ENCODE data around the gene EGR2. TPM values are rescaled to one million over a fixed set of nuclear protein-coding genes. Genes with fewer than 3 reads are reported as not detected.

Gene EGR2
- total RNA-seq, 1 donor from 2014 or later: 12.1 TPM

DNA sequence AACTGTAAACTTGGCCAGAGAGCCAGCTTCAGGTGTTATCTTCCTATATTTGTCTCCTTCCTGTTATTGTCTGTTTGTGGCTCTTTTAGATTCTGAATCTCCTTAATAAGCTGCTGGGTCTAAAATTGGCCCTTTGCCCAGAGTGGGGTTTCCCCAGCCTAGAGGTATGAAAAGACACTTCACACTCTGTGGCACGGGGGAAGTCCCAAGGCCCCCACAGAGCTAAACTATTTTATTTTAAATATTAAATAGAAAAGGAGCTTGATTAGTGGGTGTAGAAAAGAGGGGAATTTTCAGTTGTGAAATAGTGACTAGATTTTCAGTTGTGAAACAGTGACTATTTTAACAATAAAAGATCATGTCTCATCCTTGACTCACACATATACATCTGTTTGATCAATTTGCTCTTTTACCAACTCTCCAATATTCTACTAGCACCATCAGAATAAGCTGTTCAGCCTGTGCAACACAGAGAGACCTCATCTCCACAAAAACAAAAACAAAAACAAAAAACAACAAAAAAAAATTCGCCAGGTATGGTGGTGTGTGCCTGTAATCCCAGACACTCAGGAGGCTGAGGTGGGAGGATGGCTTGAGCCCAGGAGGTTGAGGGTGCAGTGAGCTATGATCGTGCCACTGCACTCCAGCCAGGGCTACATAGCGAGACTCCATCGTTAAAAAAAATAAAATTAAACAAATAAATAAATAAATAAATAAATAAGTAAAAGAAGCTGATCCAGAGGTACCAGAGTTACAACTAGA lies 36.5 kb downstream of the EGR2 start:
- Histone ChIP-seq H3K4me2 (ENCODE audit: low read length) (no peak overlapping the region), H3K4me1 (ENCODE audit: insufficient read depth, low read length) (no peaks in the 10 kb centered on the region), H4K20me1 (ENCODE audit: insufficient read depth, low read length) (no peaks in the 10 kb centered on the region), H3K9me3 (ENCODE audit: insufficient read depth, low read depth, low read length) (no peaks in the 10 kb centered on the region), H3K27me3 (ENCODE audit: insufficient read depth, low read length) (no peaks in the 10 kb centered on the region), H3K4me3 (ENCODE audit: insufficient read depth, low read depth, low read length) (no peak overlapping the region), H3K27ac (ENCODE audit: low read depth, low read length) (no peak overlapping the region), H2AFZ (ENCODE audit: low read depth, low read length) (no peak overlapping the region), H3K36me3 (ENCODE audit: insufficient read depth, low read length) (no peaks in the 10 kb centered on the region), H3K79me2 (ENCODE audit: insufficient read depth, low read length) (no peaks in the 10 kb centered on the region), H3K9ac (ENCODE audit: low read length) (no peak overlapping the region)
- no peaks in the 10 kb centered on the region for H3K27me3 Mint-ChIP-seq (ENCODE audit: low read depth, unreplicated experiment)
- TF ChIP-seq, protein P1, sequence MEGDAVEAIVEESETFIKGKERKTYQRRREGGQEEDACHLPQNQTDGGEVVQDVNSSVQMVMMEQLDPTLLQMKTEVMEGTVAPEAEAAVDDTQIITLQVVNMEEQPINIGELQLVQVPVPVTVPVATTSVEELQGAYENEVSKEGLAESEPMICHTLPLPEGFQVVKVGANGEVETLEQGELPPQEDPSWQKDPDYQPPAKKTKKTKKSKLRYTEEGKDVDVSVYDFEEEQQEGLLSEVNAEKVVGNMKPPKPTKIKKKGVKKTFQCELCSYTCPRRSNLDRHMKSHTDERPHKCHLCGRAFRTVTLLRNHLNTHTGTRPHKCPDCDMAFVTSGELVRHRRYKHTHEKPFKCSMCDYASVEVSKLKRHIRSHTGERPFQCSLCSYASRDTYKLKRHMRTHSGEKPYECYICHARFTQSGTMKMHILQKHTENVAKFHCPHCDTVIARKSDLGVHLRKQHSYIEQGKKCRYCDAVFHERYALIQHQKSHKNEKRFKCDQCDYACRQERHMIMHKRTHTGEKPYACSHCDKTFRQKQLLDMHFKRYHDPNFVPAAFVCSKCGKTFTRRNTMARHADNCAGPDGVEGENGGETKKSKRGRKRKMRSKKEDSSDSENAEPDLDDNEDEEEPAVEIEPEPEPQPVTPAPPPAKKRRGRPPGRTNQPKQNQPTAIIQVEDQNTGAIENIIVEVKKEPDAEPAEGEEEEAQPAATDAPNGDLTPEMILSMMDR (IDR thresholded peaks at IDR 0.05; ENCODE audit: insufficient read depth, low read depth, low read length): no peak
- no peak for TF ChIP-seq EZH2 (IDR thresholded peaks at IDR 0.05; ENCODE audit: insufficient read depth, low read length)
- peaks cover 12% of the 10 kb centered on the region for H3K4me1 Mint-ChIP-seq (ENCODE audit: low read depth, unreplicated experiment)
- FAIRE-seq (no peak), DNase-seq (ENCODE audit: low read depth) (peak; percentile 8)
- no peak overlapping the region for H3K27ac Mint-ChIP-seq (ENCODE audit: unreplicated experiment)
- no peak overlapping the region for H3K4me3 Mint-ChIP-seq (ENCODE audit: unreplicated experiment)
- H3K36me3 Mint-ChIP-seq (ENCODE audit: low read depth, unreplicated experiment): peaks cover 3% of the 10 kb centered on the region
- peaks cover 4% of the 10 kb centered on the region for H3K9me3 Mint-ChIP-seq (ENCODE audit: unreplicated experiment)

DNA sequence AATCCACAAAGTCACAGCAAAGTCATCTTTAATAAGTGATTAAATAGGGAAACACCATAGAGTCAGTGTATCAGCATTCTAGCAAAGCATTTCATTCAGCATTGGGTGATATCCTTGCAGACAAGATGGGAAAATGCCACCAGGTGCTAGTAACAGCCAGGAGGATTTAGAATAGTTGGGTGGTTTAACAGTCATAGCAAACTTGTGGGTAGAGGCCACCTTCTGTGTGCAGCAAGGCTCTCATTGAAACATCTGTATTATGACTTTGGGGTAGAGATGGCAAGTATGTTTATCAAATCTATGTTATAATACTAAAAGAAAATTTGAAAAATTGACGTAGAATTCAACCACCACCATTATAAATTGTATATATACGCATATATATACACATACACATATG lies 38.0 kb downstream of the EGR2 start:
- no peaks in the 10 kb centered on the region for H3K27me3 Mint-ChIP-seq (ENCODE audit: low read depth, unreplicated experiment)
- H3K79me2 ChIP-seq (ENCODE audit: insufficient read depth, low read length): no peaks in the 10 kb centered on the region
- DNase-seq (ENCODE audit: low read depth): no peak

More for the DNA sequence above, 38.0 kb downstream of the EGR2 start:
- H3K4me1 ChIP-seq (ENCODE audit: insufficient read depth, low read length): no peaks in the 10 kb centered on the region
- H4K20me1 ChIP-seq (ENCODE audit: insufficient read depth, low read length): no peaks in the 10 kb centered on the region
- no peaks in the 10 kb centered on the region for H3K9me3 ChIP-seq (ENCODE audit: insufficient read depth, low read depth, low read length)
- H3K27ac ChIP-seq (ENCODE audit: low read depth, low read length): no peak overlapping the region
- H3K4me3 Mint-ChIP-seq (ENCODE audit: unreplicated experiment): no peak overlapping the region
- no peak overlapping the region for H3K27ac Mint-ChIP-seq (ENCODE audit: unreplicated experiment)
- no peaks in the 10 kb centered on the region for H3K36me3 ChIP-seq (ENCODE audit: insufficient read depth, low read length)
- no peak overlapping the region for H3K4me2 ChIP-seq (ENCODE audit: low read length)
- no peaks in the 10 kb centered on the region for H3K9me3 Mint-ChIP-seq (ENCODE audit: unreplicated experiment)
- FAIRE-seq: no peak
- no peaks in the 10 kb centered on the region for H3K27me3 ChIP-seq (ENCODE audit: insufficient read depth, low read length)
- peaks cover 3% of the 10 kb centered on the region for H3K36me3 Mint-ChIP-seq (ENCODE audit: low read depth, unreplicated experiment)
- peaks cover 12% of the 10 kb centered on the region for H3K4me1 Mint-ChIP-seq (ENCODE audit: low read depth, unreplicated experiment)
- H3K9ac ChIP-seq (ENCODE audit: low read length): no peak overlapping the region
- H3K4me3 ChIP-seq (ENCODE audit: insufficient read depth, low read depth, low read length): no peak overlapping the region
- no peak overlapping the region for H2AFZ ChIP-seq (ENCODE audit: low read depth, low read length)
- TF ChIP-seq, protein P1 (IDR thresholded peaks at IDR 0.05; ENCODE audit: insufficient read depth, low read depth, low read length): no peak
- no peak for TF ChIP-seq EZH2 (IDR thresholded peaks at IDR 0.05; ENCODE audit: insufficient read depth, low read length)
